B cell (primary cell): ENCODE measurements around the gene PJVK. TPM values are rescaled to one million over a fixed set of nuclear protein-coding genes. Genes with fewer than 3 reads are reported as not detected.

Source experiments
- ATAC-seq: fragments of 200-7000 bp; cut with Tn5 transposase; one replicate; pipeline ENCODE4 v1.10.0; 2021; ENCODE audit warnings: low read depth, mild to moderate bottlenecking, moderate number of reproducible peaks, moderate library complexity
- CTCF ChIA-PET: fragments of 350-600 bp; sonication (Branson Sonifier 250); formaldehyde crosslinking; loops from one replicate; lab custom pipeline; 2021; ENCODE audit warnings: antibody characterized with exemption, inconsistent platforms; lab: Charles Lee
- POLR2A ChIA-PET: fragments of 350-600 bp; sonication (Branson Sonifier 250); formaldehyde crosslinking; loops from one replicate; lab custom pipeline; 2021; ENCODE audit warnings: antibody characterized with exemption; lab: Charles Lee
- DNase-seq: peaks from one replicate; pipeline ENCODE4 v3.0.0; 2013
- H2AFZ ChIP-seq: 2 replicates; pipeline ENCODE4 v1.6.1; 2012; ENCODE audit warnings: mild to moderate bottlenecking, low read depth, low read length; ENCODE audit not compliant: insufficient read depth, poor library complexity, severe bottlenecking
- H3K27ac ChIP-seq, 2 donors: 1 replicate in 1 of 2; 2 replicates in 1 of 2; pipeline ENCODE4 v1.5.1; 2012 to 2013; ENCODE audit warnings: low read length in 2 of 2, mild to moderate bottlenecking in 2 of 2, moderate library complexity in 1 of 2
- H3K27me3 ChIP-seq, 4 experiments: fragments of 200-600 bp in 1 of 4; sonication (generic) in 1 of 4; replicated peaks in 1 of 4; 1 replicate in 2 of 4; 2 replicates in 2 of 4; pipeline versions ENCODE4 v1.6.1 to v1.7.0; 2013 to 2016; ENCODE audit warnings: low read length in 3 of 4, mild to moderate bottlenecking in 2 of 4, mixed read lengths in 1 of 4, moderate library complexity in 1 of 4; ENCODE audit not compliant: insufficient read depth in 4 of 4, control insufficient read depth in 3 of 4; ENCODE audit errors: control extremely low read depth in 1 of 4
- H3K36me3 ChIP-seq, 2 experiments: replicated peaks in 1 of 2; 1 replicate in 1 of 2; 2 replicates in 1 of 2; pipeline versions ENCODE4 v1.6.1 to v1.7.1; 2013; ENCODE audit warnings: low read length in 1 of 2; ENCODE audit not compliant: insufficient read depth in 2 of 2, control insufficient read depth in 1 of 2; ENCODE audit errors: control extremely low read depth in 1 of 2, extremely low read depth in 1 of 2
- H3K4me1 ChIP-seq, 2 donors: fragments of 200-600 bp in 1 of 2; sonication (generic) in 1 of 2; 1 replicate in 1 of 2; 2 replicates in 1 of 2; pipeline versions ENCODE4 v1.5.1 to v1.6.1; 2013 to 2017; ENCODE audit warnings: low read length in 2 of 2; ENCODE audit not compliant: control insufficient read depth in 2 of 2, insufficient read depth in 2 of 2
- H3K4me2 ChIP-seq: replicated peaks from 2 replicates; pipeline ENCODE3; 2012; ENCODE audit warnings: mild to moderate bottlenecking, low read depth, low read length; ENCODE audit not compliant: poor library complexity, severe bottlenecking
- H3K4me3 ChIP-seq, 5 experiments: fragments of 200-600 bp in 1 of 5; sonication (generic) in 1 of 5; 1 replicate in 3 of 5; 2 replicates in 2 of 5; pipeline versions ENCODE4 v1.5.1 to v1.7.0; 2011 to 2016; ENCODE audit warnings: low read length in 4 of 5, mild to moderate bottlenecking in 4 of 5, low read depth in 2 of 5, control low read depth in 1 of 5, moderate library complexity in 1 of 5; ENCODE audit not compliant: insufficient read depth in 1 of 5; ENCODE audit errors: control extremely low read depth in 1 of 5, extremely low read depth in 1 of 5
- H3K79me2 ChIP-seq: fragments of 200-600 bp; sonication (generic); one replicate; pipeline ENCODE4 v1.6.0; 2016; ENCODE audit warnings: low read length; ENCODE audit not compliant: control insufficient read depth, insufficient read depth
- H3K9ac ChIP-seq: fragments of 200-600 bp; sonication (generic); 2 replicates; pipeline ENCODE4 v1.6.1; 2017; ENCODE audit warnings: mild to moderate bottlenecking, low read length, moderate library complexity
- H3K9me3 ChIP-seq, 3 donors: one replicate each; pipeline versions ENCODE4 v1.6.1 to v1.7.1; 2013; ENCODE audit warnings: low read length in 2 of 3; ENCODE audit not compliant: control insufficient read depth in 2 of 3, insufficient read depth in 1 of 3; ENCODE audit errors: control extremely low read depth in 1 of 3
- H4K20me1 ChIP-seq: 2 replicates; pipeline ENCODE4 v1.6.0; 2012; ENCODE audit warnings: mild to moderate bottlenecking, low read length; ENCODE audit not compliant: insufficient read depth, control insufficient read depth, poor library complexity, severe bottlenecking
- H3K27ac Mint-ChIP-seq: one replicate; pipeline ENCODE4 v1.8.0; 2021; ENCODE audit warnings: mixed read lengths
- H3K27me3 Mint-ChIP-seq: one replicate; pipeline ENCODE4 v1.8.0; 2021; ENCODE audit warnings: mixed read lengths
- H3K4me1 Mint-ChIP-seq: one replicate; pipeline ENCODE4 v1.8.0; 2021; ENCODE audit warnings: mixed read lengths
- H3K4me3 Mint-ChIP-seq: one replicate; pipeline ENCODE4 v1.8.0; 2021; ENCODE audit warnings: mixed read lengths
- H3K9me3 Mint-ChIP-seq: one replicate; pipeline ENCODE4 v1.8.0; 2022; ENCODE audit warnings: mixed read lengths; ENCODE audit not compliant: insufficient read depth
- CTCF ChIP-seq: fragments of 200-600 bp; IDR thresholded peaks from one replicate; pipeline ENCODE4 v1.8.0; 2022; ENCODE audit warnings: antibody characterized with exemption, mild to moderate bottlenecking
- EZH2 ChIP-seq: IDR thresholded peaks from 2 replicates; pipeline ENCODE4 v1.6.1; 2012; ENCODE audit warnings: borderline replicate concordance, low read depth, mild to moderate bottlenecking, moderate library complexity, low read length; ENCODE audit not compliant: insufficient read depth, poor library complexity, severe bottlenecking
- WGBS: methylation state at CpG from one replicate; pipeline ENCODE4 v1.1.5; 2013; ENCODE audit warnings: missing lambda C conversion rate; ENCODE audit not compliant: insufficient coverage; 5-methylcytosine and 5-hydroxymethylcytosine counted together
- intact Hi-C: fragments of 100-400 bp; cut with micrococcal nuclease; formaldehyde crosslinking; loops from one replicate; pipeline ENCODE4 v1.10.0; 2022
- polyA plus RNA-seq: library from polyadenylated mRNA; depleted of rRNA; stranded (reverse); fragments of >200 nt; gene quantifications from 2 replicates; pipeline ENCODE4 v1.2.3, GENCODE V29; 2012
- total RNA-seq, 2 donors: library from RNA; stranded (reverse); fragments of 120-200 nt in 1 of 2; gene quantifications; 1 replicate in 1 of 2; 2 replicates in 1 of 2; pipeline versions ENCODE4 v1.2.3 to v1.2.4, GENCODE V29; 2013 to 2022

Gene PJVK
- total and polyA plus RNA-seq, 2 donors (not counting 1 experiment from before 2014, with no cell fraction given), result 2.3 to 7.9 TPM

GRCh38 chr2:178441426-178441825, 9.8 kb upstream of the PJVK start:
- Histone ChIP-seq H4K20me1 (peaks cover 9% of the 10 kb centered on the region), H2AFZ (no peak overlapping the region), H3K27me3 (no peaks in the 10 kb centered on the region), H3K27ac (no peak overlapping the region), H3K4me3 (no peak overlapping the region), H3K9ac (no peak overlapping the region), H3K4me1 (no peaks in the 10 kb centered on the region), H3K9me3 (no peaks in the 10 kb centered on the region), H3K36me3 (peaks cover 9 to 67% of the 10 kb centered on the region in 2 experiments), H3K4me2 (no peak overlapping the region), H3K79me2 (peaks cover 7% of the 10 kb centered on the region)
- no peak for DNase-seq
- ChIA-PET POLR2A (no interaction called here), CTCF (no interaction called here)
- intact Hi-C loops, result no loop called here
- ATAC-seq, result no peak
- Mint-ChIP-seq H3K27ac (no peak overlapping the region), H3K4me3 (no peak overlapping the region), H3K27me3 (no peaks in the 10 kb centered on the region), H3K4me1 (peaks cover 1% of the 10 kb centered on the region), H3K9me3 (no peaks in the 10 kb centered on the region)
- WGBS, result no CpG with 5 or more reads among the region's 2 CpGs
- TF ChIP-seq EZH2, result no peak
- TF ChIP-seq CTCF, result no peak

GRCh38 chr2:178448968-178449661, 2.1 kb upstream of the PJVK start:
- H3K27ac Mint-ChIP-seq, result peak overlapping the region; percentile 59
- no peak for TF ChIP-seq EZH2
- TF ChIP-seq CTCF, result no peak
- H3K79me2 ChIP-seq, result peaks cover 22% of the 10 kb centered on the region
- H3K36me3 ChIP-seq, result peaks cover 10 to 17% of the 10 kb centered on the region in 2 experiments
- H3K27me3 Mint-ChIP-seq, result no peaks in the 10 kb centered on the region
- ChIA-PET POLR2A (no interaction called here), CTCF (interaction anchor here (5.5 kb wide), 1 partner anchor 35 kb away, joined by 34 read pairs; no protein-coding TSS in a partner anchor)
- DNase-seq (no peak), ATAC-seq (no peak)
- H3K9me3 Mint-ChIP-seq, result no peaks in the 10 kb centered on the region
- H3K27me3 ChIP-seq, result no peaks in the 10 kb centered on the region
- H3K27ac ChIP-seq, result no peak overlapping the region
- no peak overlapping the region for H2AFZ ChIP-seq
- H3K9ac ChIP-seq, result no peak overlapping the region
- no CpG with 5 or more reads among the region's 4 CpGs for WGBS
- H3K4me2 ChIP-seq, result peak overlapping the region; percentile 97
- intact Hi-C loops, result no loop called here
- no peaks in the 10 kb centered on the region for H3K9me3 ChIP-seq
- H3K4me1 ChIP-seq, result peaks cover 7 to 16% of the 10 kb centered on the region in 2 donors
- peak overlapping the region in 1 of 5 experiments; percentile 97 for H3K4me3 ChIP-seq
- H3K4me1 Mint-ChIP-seq, result peaks cover 29% of the 10 kb centered on the region
- peaks cover 27% of the 10 kb centered on the region for H4K20me1 ChIP-seq
- H3K4me3 Mint-ChIP-seq, result peak overlapping the region; percentile 49
